ENCODE measurements around the gene CTNNA2.

- TF ChIP-seq, protein P1, sequence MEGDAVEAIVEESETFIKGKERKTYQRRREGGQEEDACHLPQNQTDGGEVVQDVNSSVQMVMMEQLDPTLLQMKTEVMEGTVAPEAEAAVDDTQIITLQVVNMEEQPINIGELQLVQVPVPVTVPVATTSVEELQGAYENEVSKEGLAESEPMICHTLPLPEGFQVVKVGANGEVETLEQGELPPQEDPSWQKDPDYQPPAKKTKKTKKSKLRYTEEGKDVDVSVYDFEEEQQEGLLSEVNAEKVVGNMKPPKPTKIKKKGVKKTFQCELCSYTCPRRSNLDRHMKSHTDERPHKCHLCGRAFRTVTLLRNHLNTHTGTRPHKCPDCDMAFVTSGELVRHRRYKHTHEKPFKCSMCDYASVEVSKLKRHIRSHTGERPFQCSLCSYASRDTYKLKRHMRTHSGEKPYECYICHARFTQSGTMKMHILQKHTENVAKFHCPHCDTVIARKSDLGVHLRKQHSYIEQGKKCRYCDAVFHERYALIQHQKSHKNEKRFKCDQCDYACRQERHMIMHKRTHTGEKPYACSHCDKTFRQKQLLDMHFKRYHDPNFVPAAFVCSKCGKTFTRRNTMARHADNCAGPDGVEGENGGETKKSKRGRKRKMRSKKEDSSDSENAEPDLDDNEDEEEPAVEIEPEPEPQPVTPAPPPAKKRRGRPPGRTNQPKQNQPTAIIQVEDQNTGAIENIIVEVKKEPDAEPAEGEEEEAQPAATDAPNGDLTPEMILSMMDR (IDR thresholded peaks at IDR 0.05), result peak; percentile 38
- TF ChIP-seq FOXJ3 (CRISPR knock-in tag; IDR thresholded peaks at IDR 0.05) (no peak), EP300 (IDR thresholded peaks at IDR 0.05; ENCODE audit: borderline replicate concordance in 1 of 2, low read depth in 1 of 2, low read length in 1 of 2) (no peak), RAD21 (IDR thresholded peaks at IDR 0.05; ENCODE audit: low read length) (peak; percentile 68), RCOR1 (IDR thresholded peaks at IDR 0.05; ENCODE audit: low read length) (peak; percentile 80)
Measured at GRCh38 chr2:79855264-79856006, 342.6 kb downstream of the CTNNA2 start.

Measured in SK-N-SH (cell line).